ENCODE results near the gene ZNF460. TPM values are rescaled to one million over a fixed set of nuclear protein-coding genes. Genes with fewer than 3 reads are reported as not detected.

Gene ZNF460
- total and polyA plus RNA-seq, 2 of the 4 experiments (the other 2 are of a cell fraction): 3.6 to 55.2 TPM

- WGBS, 2 experiments (ENCODE audit: extremely low coverage in 2 of 2, insufficient read length in 1 of 2): 100% methylated on average over 3 of the region's 5 CpGs; no CpG with 5 or more reads in 1 of the 2 experiments
- POLR2A ChIA-PET (ENCODE audit: unreplicated experiment): no interaction called here
These were observed 37.5 kb upstream of the ZNF460 start for GRCh38 chr19:57242821-57243220.

More at GRCh38 chr19:57242821-57243220, 37.5 kb upstream of the ZNF460 start:
- CTCF ChIA-PET: interaction anchor here (0.6 kb wide), 1 partner anchor 614 kb away, joined by 3 read pairs; no protein-coding TSS in a partner anchor
- Histone ChIP-seq H3K4me2 (ENCODE audit: low read depth, low read length) (no peak overlapping the region), H3K4me1 (ENCODE audit: control insufficient read depth, insufficient read depth, low read length) (peaks cover 7% of the 10 kb centered on the region), H2AK9ac (replicated peaks; ENCODE audit: low read depth, low read length, poor library complexity) (no peak overlapping the region), H3K9me1 (ENCODE audit: insufficient read depth, low read length) (peaks cover 12% of the 10 kb centered on the region), H2BK5ac (ENCODE audit: low read depth, low read length, poor library complexity, severe bottlenecking) (no peak overlapping the region), H3K27me3 (ENCODE audit: control insufficient read depth, insufficient read depth, low read length) (no peaks in the 10 kb centered on the region), H2BK20ac (ENCODE audit: low read depth, low read length) (no peak overlapping the region), H3K36me3 (ENCODE audit: control insufficient read depth, insufficient read depth, low read length) (peaks cover 31% of the 10 kb centered on the region), H2AK5ac (ENCODE audit: low read depth, low read length) (no peak overlapping the region), H3K79me1 (ENCODE audit: low read depth in 1 of 2, low read length in 2 of 2) (peaks cover 40 to 64% of the 10 kb centered on the region in 2 experiments), H3K4ac (ENCODE audit: low read depth, low read length) (no peak overlapping the region), H2BK15ac (ENCODE audit: low read depth, low read length) (no peak overlapping the region), H4K8ac (ENCODE audit: low read depth in 2 of 2, low read length in 2 of 2) (no peak overlapping the region), H3K9me3 (ENCODE audit: control insufficient read depth, insufficient read depth, low read length) (no peaks in the 10 kb centered on the region), H3K27ac (ENCODE audit: insufficient read depth, low read length) (no peak overlapping the region), H4K5ac (ENCODE audit: low read depth, low read length) (no peak overlapping the region), H3K56ac (ENCODE audit: extremely low read depth, insufficient read depth, low read length) (no peak overlapping the region), H2BK120ac (ENCODE audit: low read depth, low read length) (no peak overlapping the region), H3K4me3 (ENCODE audit: insufficient read depth, low read depth, low read length) (no peak overlapping the region), H2AFZ (replicated peaks; ENCODE audit: low read length, poor library complexity) (no peak overlapping the region), H3K23ac (ENCODE audit: low read depth, low read length) (no peak overlapping the region), H3K9ac (ENCODE audit: low read depth, low read length) (no peak overlapping the region), H3K14ac (replicated peaks; ENCODE audit: low read depth, low read length) (no peak overlapping the region), H4K20me1 (ENCODE audit: insufficient read depth, low read length) (peaks cover 13% of the 10 kb centered on the region; the same call in 1 of the 2 replicates), H4K91ac (ENCODE audit: insufficient read depth, low read depth, low read length) (no peak overlapping the region), H3K18ac (ENCODE audit: low read depth, low read length) (no peak overlapping the region)
- dilution Hi-C loops (cut with HindIII; ENCODE audit: low sequenced_read_pairs, unreplicated experiment) (no loop called here), in situ Hi-C loops (cut with MboI; ENCODE audit: low sequenced_read_pairs) (no loop called here), intact Hi-C loops (cut with micrococcal nuclease) (no loop called here)
- DNase-seq: no peak
- TF ChIP-seq SMC3 (IDR thresholded peaks at IDR 0.05; ENCODE audit: low read depth, low read length) (no peak), RCOR1 (IDR thresholded peaks at IDR 0.05; ENCODE audit: insufficient replicate concordance, low read length) (no peak), BHLHE40 (IDR thresholded peaks at IDR 0.05; ENCODE audit: low read depth, low read length) (no peak), RAD21 (IDR thresholded peaks at IDR 0.05; ENCODE audit: low read length) (no peak)
- ATAC-seq (ENCODE audit: low read depth): no peak
- BruUV-seq (replicated peaks): no TSS peak

Measured in IMR-90 (cell line).